Parathyroid adenoma (tissue), 2 donors: ENCODE results near the gene CLIC3.

Experiments used
- H2AFZ ChIP-seq: fragments of 300-600 bp; sonication (generic); one replicate; pipeline ENCODE4 v1.7.0; 2017; ENCODE audit warnings: antibody characterized with exemption, mild to moderate bottlenecking
- H3K27ac ChIP-seq: fragments of 300-600 bp; sonication (generic); one replicate; pipeline ENCODE4 v1.7.0; 2017
- H3K27me3 ChIP-seq: fragments of 300-600 bp; sonication (generic); one replicate; pipeline ENCODE4 v1.7.0; 2017; ENCODE audit warnings: low read length; ENCODE audit not compliant: control insufficient read depth, insufficient read depth
- H3K36me3 ChIP-seq: fragments of 300-600 bp; sonication (generic); one replicate; pipeline ENCODE4 v1.7.0; 2017; ENCODE audit warnings: low read length; ENCODE audit not compliant: control insufficient read depth, insufficient read depth
- H3K4me1 ChIP-seq: fragments of 300-600 bp; sonication (generic); one replicate; pipeline ENCODE4 v1.7.0; 2017; ENCODE audit warnings: control low read depth
- H3K4me2 ChIP-seq: fragments of 300-600 bp; sonication (generic); one replicate; pipeline ENCODE4 v1.7.0; 2017; ENCODE audit warnings: low read length
- H3K4me3 ChIP-seq: fragments of 300-600 bp; sonication (generic); one replicate; pipeline ENCODE4 v1.7.0; 2017; ENCODE audit warnings: low read depth, low read length
- H3K79me2 ChIP-seq: fragments of 300-600 bp; sonication (generic); one replicate; pipeline ENCODE4 v1.7.0; 2017; ENCODE audit warnings: control low read depth
- H3K9ac ChIP-seq: fragments of 300-600 bp; sonication (generic); one replicate; pipeline ENCODE4 v1.7.0; 2017; ENCODE audit warnings: mild to moderate bottlenecking
- H3K9me3 ChIP-seq: fragments of 300-600 bp; sonication (generic); one replicate; pipeline ENCODE4 v1.7.0; 2017; ENCODE audit warnings: low read length; ENCODE audit not compliant: control insufficient read depth
- CTCF ChIP-seq: fragments of 300-600 bp; sonication (generic); IDR thresholded peaks from one replicate; pipeline ENCODE4 v1.7.0; 2017; ENCODE audit warnings: antibody characterized with exemption, mild to moderate bottlenecking
- donor health status: primary hyperparathyroidism.

Gene CLIC3

DNA sequence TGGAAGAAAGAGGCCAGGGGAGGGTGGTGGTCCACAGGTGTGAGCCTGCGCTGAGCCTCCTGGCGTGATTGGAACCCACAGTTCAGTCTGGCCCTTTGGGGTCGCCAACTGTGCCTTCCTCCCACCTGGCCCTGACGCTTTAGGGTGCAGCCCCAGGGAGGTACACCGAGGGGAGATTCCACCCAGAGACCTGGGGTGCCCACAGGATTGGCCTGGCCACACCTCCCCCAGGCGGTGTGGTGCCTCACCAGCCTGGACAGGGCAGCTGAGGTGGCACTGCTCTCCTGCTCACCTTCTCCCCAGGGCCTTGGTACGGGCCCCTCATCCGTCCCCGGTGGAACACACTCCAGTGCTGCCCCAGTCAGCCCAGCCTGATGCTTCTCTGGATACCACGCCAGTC lies 1.0 kb upstream of the CLIC3 start:
- H3K4me2 ChIP-seq: no peak overlapping the region
- H3K27ac ChIP-seq: no peak overlapping the region
- H3K9ac ChIP-seq: no peak overlapping the region
- no peak overlapping the region for H3K4me3 ChIP-seq
- no peaks in the 10 kb centered on the region for H3K9me3 ChIP-seq
- no peak overlapping the region for H2AFZ ChIP-seq
- no peaks in the 10 kb centered on the region for H3K27me3 ChIP-seq
- no peak for TF ChIP-seq CTCF
- H3K4me1 ChIP-seq: no peaks in the 10 kb centered on the region
- no peaks in the 10 kb centered on the region for H3K79me2 ChIP-seq
- no peaks in the 10 kb centered on the region for H3K36me3 ChIP-seq

GRCh38 chr9:136995772-136996311 lies 526 bp downstream of the CLIC3 start:
- H3K27me3 ChIP-seq: no peaks in the 10 kb centered on the region
- H3K9ac ChIP-seq: no peak overlapping the region
- no peaks in the 10 kb centered on the region for H3K79me2 ChIP-seq
- H3K9me3 ChIP-seq: no peaks in the 10 kb centered on the region
- TF ChIP-seq CTCF: no peak
- H3K27ac ChIP-seq: no peak overlapping the region
- no peak overlapping the region for H3K4me2 ChIP-seq
- no peak overlapping the region for H3K4me3 ChIP-seq
- H3K36me3 ChIP-seq: no peaks in the 10 kb centered on the region
- no peaks in the 10 kb centered on the region for H3K4me1 ChIP-seq
- H2AFZ ChIP-seq: no peak overlapping the region

DNA sequence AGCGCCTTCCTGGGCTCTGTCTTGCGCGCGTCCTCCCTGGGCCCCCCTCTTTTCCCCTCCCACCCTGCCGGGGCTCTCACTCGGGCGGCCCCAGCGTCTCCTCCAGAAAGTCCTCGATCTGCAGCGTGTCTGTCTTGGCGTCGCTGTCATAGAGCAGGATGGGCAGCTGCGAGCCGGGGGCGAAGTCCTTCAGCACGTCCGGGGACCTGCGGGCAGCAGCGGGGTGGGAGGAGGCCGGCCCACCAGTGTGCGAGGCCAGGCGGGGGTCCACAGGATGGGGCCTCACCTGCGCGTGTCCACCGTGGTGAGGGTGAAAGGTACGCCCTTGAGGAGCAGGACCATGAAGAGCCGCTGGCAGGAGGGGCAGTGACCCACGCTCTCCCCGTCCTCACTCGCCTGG lies 1.0 kb downstream of the CLIC3 start:
- H3K4me2 ChIP-seq: no peak overlapping the region
- H3K27me3 ChIP-seq: no peaks in the 10 kb centered on the region
- H3K9me3 ChIP-seq: no peaks in the 10 kb centered on the region
- H3K27ac ChIP-seq: no peak overlapping the region
- TF ChIP-seq CTCF: no peak
- H3K4me1 ChIP-seq: no peaks in the 10 kb centered on the region
- no peak overlapping the region for H3K4me3 ChIP-seq
- no peaks in the 10 kb centered on the region for H3K36me3 ChIP-seq
- no peaks in the 10 kb centered on the region for H3K79me2 ChIP-seq
- no peak overlapping the region for H2AFZ ChIP-seq
- H3K9ac ChIP-seq: no peak overlapping the region

DNA sequence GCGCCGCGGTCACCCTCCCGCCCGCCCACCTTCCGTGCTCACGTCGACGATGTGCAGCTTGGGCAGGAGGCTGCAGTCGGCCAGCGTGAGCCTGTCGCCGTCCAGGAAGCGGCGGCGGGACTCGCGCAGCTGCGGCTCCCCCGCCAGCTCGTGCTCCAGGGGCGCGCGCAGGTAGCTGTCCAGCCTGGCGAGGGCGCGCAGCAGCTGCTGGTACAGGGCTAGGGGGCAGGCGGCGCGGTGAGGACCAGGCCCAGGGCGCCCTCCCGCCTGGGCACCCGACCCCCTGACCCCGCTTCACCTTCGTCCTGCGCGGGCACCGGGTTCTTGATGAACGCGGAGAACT lies 1.5 kb downstream of the CLIC3 start:
- no peak overlapping the region for H3K4me3 ChIP-seq
- H3K4me1 ChIP-seq: no peaks in the 10 kb centered on the region
- no peak for TF ChIP-seq CTCF
- H3K9ac ChIP-seq: no peak overlapping the region
- no peaks in the 10 kb centered on the region for H3K36me3 ChIP-seq
- no peaks in the 10 kb centered on the region for H3K27me3 ChIP-seq
- H3K4me2 ChIP-seq: no peak overlapping the region
- H2AFZ ChIP-seq: no peak overlapping the region
- H3K79me2 ChIP-seq: no peaks in the 10 kb centered on the region
- H3K9me3 ChIP-seq: no peaks in the 10 kb centered on the region
- H3K27ac ChIP-seq: no peak overlapping the region

GRCh38 chr9:136994180-136994887 lies 2.0 kb downstream of the CLIC3 start:
- H3K27me3 ChIP-seq: no peaks in the 10 kb centered on the region
- H2AFZ ChIP-seq: no peak overlapping the region
- H3K27ac ChIP-seq: no peak overlapping the region

More at GRCh38 chr9:136994180-136994887, 2.0 kb downstream of the CLIC3 start:
- TF ChIP-seq CTCF: no peak
- Histone ChIP-seq H3K9me3 (no peaks in the 10 kb centered on the region), H3K4me3 (no peak overlapping the region), H3K4me2 (no peak overlapping the region), H3K79me2 (no peaks in the 10 kb centered on the region), H3K36me3 (no peaks in the 10 kb centered on the region), H3K4me1 (no peaks in the 10 kb centered on the region), H3K9ac (no peak overlapping the region)
